ELF-1 (cell line): Measurements from ENCODE around the gene ABHD8.

Experiments used
- DNase-seq: peaks from one replicate; pipeline ENCODE4 v3.0.0-alpha.2; 2016; ENCODE audit warnings: low read depth, low spot score

ABHD8 gene

DNA sequence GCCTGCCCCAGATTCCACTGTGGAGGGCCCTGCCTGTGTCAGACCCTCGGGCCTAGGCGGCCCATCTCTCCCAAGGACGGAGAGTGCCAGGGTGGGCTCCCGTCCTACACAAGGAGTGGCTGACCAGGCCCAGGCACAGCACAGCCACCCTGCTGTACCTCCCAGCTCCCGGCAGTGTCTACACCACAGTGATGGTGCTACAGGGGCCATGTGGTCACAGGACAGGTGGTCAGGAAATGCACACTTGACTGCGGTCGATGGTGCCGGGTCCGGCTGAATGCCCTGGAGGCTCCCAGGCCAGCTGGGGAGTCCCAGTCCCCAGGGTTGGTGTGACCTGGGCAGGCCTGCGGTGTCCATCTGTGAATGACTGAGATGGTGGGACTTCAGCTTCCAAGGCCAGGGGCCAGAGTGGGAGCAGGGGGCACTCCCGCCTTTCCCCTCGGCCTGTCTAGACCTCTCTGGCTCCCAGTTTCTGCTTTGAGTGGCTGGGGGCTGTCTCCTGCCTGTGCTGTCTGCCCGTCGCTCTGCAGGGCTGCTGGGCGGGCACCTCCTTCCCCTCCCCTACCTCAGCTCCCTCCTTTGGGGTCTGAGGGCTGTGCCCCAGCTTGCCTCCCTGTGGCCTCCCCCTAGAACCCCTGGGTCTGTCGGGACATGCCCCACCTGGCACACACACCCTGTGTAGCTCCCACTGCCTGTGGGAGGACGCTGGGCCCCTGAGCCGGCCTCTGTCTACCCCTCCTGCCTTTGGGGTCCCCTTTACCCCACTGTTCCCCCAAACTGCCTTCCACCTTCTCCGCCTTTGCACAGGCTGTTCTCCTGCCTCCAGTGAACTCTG lies 18.6 kb upstream of the ABHD8 start:
- no peak for DNase-seq

DNA sequence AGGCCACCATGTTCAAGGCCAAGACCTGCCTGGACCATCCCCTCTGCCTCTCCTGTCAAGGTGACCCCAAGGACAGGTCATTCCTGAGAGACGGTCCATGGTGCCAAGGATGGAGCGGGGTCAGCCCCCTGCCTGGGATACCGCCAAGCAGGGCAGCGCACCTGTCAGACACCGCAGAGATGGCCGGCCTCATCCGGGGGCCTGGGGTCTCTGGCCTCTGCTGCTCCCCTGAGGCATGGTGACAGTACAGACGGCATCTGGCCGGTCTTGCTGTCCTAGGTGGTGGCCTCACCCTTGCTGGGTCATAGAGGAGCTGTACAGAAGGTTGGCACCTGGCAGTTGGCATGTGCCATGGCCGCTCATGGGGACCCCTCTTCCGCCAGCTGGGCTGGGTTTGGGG lies 17.2 kb upstream of the ABHD8 start:
- DNase-seq: no peak

DNA sequence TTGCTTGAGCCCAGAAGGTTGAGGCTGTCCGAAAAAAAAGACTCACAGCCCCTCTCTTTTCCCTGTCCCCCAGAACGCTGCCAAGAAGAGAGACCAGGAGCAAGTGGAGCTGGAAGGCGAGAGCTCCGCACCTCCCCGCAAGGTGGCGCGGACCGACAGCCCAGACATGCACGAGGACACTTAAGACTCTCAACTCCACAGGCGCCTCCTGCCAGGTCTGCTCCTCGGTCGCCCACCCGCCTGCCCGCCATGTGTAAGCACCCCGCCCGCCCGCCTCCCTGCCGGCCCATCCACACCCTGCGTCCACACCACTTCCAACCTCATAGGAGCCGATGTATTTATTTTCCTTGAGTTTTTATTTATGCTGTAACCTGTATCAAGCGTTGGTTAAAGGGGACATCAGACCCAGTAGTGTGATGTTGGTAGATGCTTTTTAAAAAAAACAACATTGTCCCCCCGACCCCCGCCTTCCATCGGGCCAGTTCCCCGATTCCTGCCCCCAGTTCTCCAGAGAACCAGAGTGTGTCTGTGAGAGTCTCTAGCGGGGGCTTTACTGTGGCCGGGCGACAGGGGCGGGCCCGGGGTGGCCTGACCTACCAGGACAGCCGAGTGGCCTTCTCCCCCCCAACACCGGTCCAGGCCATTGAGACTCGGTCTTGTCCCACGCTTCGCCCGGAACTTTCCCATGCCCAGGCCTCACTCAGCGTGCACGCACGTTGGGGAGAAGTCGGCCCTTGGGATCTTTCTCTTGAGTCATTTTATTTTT lies 16.4 kb upstream of the ABHD8 start:
- DNase-seq: no peak

DNA sequence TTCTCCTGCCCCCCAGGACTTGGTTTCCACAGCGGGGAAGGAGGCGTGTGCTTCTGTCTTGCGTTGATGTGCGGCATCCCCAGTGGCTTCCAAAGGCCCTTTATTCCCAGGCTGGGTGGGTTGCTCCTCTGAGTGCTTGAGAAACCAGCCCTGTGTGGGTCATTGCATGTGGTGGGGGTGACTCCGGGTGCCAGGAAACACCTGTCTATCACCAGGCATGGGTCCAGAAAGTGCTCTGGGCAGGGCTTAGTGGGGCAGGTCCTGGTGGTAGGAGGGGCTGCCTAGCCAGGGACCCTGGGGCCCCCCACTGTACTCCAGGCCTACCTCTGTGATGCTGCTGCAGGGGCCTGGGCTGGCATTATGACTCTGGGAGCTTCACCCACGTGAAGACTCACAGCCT lies 15.7 kb upstream of the ABHD8 start:
- DNase-seq: no peak

DNA sequence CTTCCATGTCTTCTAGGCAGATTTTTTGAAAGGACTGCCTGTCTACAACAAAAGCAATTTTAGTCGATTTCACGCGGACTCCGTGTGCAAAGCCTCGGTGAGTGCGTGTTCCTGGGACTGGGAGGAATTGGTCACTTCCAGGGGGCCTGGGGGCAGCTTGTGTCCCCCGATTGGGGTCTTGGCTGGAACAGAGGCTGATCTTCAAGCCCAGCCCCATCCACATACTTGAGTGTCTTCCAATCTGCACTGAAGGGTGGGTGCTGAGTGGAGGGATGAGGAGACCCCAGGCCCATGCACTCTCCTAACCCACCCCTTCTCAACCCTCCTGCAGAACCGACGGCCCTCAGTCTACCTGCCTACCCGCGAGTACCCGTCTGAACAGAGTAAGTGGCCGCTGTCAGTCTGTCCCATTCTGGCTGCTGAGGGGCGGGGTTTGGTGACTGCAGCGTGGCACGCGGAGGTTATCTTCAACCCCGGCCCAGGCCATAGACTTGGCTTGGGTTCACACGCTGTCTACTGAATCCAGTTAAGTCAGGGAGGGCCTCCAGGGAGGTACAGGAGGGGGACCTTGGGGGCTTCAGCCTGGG lies 10.9 kb upstream of the ABHD8 start:
- DNase-seq: no peak

DNA sequence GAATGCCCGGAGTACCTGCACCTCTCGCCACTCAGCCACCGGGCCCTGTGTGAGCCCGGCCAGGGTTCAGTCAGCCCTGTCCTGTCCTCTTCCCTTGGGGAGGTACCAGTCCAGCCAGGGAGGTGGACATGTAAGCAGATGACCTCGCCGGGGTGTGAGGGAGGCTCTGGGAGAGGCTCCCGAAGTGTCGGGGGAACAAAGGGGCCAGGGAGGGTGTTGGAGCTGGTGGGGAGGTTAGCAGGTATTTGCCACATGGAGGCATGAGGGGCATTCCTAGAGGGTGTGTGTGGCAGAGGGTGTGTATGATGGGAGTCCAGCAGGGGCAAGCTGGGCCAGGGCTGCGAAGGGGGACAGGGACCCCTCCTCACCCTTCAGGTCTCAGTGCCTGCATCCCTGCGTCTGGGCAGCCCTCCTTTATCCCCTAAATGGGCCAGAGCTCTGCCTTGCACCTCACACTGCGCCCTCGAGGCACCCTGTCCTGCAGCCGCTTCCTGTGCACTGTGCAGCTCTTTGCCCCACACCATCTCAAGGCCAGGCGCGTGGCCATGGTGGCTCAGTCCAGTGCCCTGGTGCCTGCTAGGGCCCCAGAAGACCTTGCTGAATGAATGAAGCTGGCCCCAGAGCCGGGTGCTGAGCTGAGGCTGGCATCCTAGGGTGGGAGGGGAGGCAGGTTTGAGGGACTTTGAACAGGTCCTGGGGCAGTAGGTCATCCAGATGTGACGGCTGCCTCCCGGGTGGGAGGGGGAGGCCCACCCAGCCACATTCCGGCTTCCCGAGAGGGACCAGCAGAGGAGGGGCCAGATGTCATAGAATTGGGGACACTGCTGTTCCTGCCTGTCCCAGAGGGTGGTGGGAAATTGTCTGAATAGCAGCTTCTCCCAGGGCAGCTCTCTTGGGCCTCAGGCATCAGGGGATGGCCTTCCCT lies 9.2 kb upstream of the ABHD8 start:
- DNase-seq: no peak

DNA sequence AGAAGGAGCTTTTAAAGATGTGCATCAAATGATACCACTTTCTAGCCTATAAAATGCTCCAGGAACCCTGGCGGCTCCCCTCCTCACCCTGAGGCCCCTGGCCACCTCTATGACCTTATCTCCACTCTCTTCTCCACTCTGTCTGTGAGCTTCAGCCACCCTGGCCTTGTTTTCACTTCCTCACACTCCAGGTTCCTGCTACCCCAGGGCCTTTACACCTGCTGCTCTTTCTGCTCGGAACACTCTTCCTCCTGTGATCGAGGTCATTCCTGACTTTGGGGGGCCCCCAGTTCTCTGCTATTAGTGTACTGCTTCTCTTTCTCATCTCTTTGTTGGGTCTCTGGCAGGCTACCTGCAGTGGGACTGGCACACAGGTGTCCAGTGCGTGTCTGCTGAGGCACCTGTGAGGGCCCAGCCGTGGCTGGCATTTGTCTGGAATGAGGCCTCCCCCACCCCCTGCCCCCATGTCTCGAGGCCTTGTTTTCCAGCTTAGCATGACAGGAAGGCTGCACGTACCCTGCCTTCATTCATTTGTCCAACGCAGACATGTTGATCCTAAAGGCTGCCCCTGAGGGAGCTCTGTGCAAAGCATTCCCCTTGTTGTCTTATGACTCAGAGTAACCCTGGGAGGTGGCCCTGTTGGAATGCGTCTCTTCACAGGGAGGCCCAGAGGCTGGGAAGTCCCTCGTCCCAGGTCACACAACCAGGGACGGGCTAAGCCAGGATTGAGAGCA lies 8.4 kb upstream of the ABHD8 start:
- DNase-seq: peak; percentile 86

DNA sequence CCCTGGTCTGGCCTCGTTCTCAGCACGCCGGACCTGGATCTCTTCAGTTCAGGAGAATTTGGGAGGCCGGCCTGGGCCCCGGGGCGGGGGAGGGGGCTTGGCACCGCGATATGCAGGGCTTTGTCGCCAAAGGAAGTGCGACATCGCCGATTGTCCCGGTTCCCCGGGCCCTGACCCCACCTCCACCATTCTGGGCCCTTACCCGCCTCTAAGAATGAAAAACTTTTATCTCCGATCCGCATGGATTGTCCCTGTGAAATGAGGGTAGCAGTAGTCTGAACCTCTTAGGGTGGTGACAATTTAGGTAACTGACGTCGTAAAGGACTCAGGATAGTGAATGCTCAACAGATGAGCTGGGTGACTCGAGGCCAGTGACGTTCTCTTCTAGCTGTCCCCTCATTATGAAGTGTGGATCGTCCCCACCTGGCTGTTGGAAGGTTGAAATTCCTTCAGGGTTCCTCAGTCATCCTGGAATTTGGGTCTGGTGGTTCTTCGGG lies 6.8 kb upstream of the ABHD8 start:
- no peak for DNase-seq

DNA sequence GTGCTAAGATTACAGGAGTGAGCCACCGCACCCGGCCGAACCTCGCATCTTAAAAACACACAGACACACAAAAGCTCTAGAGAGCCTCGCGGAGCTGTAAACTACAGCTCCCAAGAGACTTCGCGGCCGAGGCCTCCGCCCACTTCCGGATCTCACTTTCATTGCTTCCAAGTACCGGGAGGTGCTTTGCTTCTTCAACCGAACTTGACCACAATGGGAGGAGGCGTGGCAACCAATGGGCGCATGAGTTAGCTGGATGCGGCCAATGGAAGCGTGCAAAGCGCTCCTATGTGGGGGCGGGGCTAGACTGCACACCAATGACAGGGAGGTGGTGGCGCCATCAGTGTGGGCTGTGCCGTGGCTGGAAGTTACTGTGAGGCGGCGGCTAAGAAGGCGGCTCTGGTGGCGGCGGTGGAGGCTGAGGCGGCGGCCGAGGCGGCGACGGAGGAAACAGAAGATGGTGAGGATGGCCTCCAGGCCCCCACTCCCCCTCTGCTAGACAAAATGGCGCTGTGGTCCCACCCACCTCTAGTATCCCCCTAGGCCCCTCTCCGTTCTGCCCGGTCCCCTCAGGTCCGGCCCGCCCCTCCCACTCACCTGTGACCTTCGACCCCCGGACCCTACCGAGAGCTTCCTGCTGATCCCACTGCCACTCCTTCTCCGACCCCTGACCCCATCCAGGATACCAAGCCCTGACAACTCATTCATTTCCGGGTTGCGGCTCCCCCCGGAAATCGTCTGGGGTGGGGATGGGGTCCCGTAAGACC lies 6.2 kb upstream of the ABHD8 start, which contains the start of gene DDA1:
Gene DDA1 (plus strand): TSS at position 366 of the 767 bp plus-strand sequence. CDS start 92 bp downstream, at position 458.
- peak; percentile 99 for DNase-seq

DNA sequence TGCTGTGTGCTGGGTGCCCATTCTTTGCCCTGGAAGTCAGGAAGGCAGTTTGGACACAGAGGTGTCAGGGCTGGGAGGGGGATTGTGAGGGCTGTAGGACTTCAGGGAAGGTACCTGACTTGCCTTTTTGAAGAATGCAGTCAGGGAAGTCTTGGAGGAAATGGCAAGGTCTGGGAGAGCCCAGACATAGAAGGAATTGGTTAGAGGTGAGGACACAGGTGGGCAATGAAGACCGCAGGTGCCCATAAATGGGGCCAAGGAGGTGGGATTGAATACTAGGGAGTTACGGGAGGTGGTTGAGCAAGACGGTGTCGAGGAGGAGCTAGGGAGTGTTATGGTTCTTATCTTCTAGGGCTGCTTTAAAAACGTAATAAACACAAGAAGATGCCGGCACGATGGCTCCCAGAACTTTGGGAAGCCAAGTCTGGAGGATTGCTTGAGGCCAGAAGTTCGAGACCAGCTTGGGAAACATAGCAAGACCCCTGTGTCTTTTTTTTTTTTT lies 4.7 kb upstream of the ABHD8 start:
- DNase-seq: no peak

DNA sequence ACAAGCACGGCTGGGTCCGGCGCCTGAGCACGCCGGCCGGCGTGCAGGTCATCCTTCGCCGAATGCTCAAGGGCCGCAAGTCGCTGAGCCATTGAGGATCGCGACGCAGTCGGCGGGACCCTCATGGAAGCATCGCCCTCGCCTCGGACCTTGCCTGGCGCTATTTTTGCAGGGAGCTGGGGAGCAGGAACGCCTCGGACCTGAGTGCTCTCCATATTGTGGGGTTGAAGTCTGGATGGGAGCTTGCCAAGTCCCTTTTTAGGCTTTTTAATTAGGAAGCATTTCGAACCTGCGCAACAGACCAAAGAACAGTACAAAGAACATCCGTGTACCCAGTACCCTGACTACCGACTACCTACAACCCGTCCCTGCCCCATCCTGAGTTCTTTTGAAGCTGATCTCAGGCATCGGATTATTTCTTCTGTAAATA lies 3.1 kb upstream of the ABHD8 start:
- DNase-seq: no peak

DNA sequence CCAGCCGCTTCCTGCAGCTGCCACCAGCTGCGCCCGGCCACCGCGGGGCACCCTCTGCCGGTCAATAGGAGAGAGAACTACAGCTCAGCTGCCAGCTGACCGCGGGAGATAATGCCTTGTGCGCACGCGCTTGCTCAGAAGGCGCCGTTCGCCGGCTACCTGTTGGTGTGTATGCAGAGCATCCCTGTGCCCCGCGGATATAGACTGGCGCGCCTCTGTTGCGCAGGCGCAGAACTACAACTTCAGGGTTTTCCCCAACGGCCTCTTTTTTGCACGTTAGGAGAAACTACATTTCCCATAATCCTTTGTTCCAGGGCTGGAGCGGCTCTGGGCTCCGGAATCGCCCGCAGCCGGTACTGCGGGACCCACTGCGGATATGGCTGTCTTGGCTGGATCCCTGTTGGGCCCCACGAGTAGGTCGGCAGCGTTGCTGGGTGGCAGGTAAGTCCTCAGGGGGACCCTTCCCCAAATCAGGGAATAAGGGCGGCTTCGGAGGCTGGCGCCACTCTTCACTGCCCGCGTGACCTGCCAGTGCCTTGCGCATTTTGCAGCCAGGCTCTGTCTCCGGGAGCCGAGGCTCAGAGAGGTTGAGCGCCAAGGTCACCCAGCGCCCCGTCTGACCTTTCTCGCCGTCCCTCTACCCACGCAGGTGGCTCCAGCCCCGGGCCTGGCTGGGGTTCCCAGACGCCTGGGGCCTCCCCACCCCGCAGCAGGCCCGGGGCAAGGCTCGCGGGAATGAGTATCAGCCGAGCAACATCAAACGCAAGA lies 2.5 kb upstream of the ABHD8 start, which contains the start of gene MRPL34:
Gene MRPL34 (plus strand): TSS at position 356 of the 768 bp plus-strand sequence. CDS start 21 bp downstream, at position 377.
- DNase-seq: peak; percentile 100

DNA sequence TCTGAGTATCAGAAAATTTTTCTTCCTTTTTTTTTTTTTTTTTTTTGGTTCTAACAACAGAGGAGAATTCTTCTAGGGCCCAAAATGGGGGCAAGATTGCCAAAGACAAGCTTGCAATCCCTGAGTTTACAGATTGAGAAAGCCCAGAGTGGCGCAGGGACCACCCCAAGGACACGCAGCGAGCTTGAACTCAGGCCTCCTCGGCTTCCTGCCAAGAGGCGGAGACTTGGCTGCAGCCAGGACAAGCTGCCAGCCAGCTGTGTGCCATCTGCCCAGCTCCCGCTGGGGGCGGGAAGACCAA lies 1.9 kb upstream of the ABHD8 start:
- DNase-seq: no peak

DNA sequence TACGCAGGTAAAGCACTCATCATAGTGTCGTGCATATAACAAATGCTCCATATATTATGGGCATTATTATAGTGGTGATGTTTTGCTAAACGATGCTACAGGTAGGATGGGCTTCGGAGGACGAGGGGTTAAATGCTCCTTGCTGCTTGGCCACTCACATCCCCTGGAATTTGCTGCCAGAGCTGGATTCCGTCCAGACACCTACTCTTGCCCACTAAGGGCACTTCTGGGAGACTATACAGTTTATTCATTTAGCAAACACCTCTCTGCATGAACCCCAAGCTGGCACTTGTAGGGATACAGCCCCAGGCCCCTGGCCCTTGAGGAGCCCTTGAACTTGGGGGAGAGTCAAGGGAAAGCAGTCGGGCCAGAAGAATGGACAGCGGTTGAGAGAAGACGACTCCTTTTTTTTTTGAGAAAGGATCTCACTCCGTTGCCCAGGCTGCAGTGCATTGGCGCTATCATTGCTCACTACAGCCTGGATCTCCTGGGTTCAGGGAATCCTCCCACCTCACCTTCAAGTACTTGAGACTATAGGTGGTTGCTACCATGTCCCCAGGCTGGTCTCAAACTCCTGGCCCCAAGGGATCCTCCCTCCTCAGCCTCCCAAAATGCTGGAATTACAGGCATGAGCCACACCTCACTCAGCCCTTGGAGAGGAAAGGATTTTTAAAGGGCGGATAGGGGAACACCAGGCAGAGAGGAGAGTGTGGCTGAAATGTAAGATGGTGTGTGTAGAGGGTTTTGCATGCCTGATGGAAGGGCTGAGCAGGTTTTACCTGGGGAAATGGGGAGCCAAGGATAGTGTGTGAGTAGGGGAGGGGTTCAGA lies 1.4 kb upstream of the ABHD8 start:
- DNase-seq: no peak

DNA sequence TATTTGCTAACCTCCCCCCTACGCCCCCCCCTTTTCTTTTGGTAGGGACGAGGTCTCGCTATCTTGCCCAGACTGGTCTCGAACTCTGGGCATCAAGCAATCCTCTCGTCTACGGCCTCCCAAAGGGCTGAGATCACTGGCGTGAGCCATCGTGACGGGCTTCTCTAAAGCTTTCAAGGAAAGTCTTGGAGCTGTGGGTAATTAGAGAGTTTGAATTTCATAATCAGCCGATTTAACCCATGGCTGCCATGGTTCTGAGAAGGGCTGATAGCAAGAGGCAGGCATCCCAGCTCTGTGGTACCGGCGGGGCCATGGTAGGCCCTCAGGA lies 679 bp upstream of the ABHD8 start:
- DNase-seq: no peak

DNA sequence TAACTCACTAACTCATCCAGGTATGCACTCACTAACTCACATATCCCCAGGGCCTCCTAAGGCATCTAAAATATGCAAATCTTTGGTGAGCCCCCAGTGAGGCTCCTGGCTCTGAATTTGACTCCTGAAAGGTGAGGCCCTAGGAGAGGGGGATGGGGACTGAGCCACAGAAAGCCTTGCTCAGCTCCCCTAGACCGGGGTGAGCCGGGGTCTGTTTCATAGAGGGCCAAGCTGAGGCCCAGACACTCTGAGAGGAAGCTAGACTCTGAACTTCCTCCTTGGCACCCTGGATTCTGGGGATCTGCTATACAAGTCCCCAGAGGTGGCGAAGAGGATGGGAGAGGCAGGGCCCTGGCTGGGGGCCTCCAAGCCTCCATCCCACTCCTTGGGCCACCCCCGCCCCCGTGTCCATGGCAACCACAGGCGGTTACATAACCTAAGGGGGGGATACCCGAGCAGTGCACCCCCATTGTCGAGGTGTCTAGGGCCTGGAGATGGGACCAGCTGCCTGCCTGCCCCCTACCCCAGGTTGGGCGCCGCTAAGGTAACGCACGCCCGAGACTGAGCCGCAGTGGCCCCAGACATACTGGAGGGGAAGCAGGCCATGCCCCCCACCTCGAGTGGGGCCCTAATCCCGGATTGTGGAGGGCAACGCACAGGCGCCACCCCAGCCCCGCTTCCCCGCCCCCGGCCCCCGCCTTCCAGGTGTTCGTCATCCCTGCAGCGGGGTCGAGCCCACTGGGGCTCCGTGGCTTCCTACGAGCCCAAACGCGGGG lies 646 bp downstream of the ABHD8 start:
- DNase-seq: peak; percentile 57

DNA sequence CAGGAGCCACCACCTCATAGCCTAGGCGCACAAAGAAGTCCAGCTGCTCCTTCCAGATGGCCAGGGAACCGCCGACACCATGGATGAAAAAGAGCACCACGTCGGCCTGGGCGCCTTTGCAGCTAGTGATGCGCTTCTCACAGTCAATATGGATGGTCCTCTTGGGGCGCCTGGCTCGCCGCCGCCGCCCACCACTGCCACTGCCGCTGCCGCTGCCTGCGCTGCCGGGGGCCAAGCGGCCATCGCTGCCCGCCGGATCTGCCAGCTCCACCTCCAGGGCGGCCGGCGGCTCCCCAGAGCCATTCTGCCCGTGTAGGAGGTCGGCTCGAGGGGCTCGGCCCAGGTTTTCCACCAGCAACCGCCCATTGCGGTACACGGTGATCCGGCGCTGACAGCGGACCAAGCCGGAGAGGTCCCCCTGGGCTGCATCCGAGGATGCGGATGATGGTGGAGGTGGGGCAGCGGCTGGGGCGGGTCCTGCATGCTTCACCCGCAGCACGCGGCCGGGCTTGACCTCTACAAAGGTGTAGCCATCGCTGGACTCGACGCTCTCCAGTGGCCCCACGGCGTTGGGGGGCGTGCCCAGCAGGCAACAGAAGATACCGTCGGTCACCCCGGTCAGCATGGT lies 2.1 kb downstream of the ABHD8 start:
- DNase-seq: no peak
